ENCODE results near the gene C5orf52. TPM values are rescaled to one million over a fixed set of nuclear protein-coding genes. Genes with fewer than 3 reads are reported as not detected.
"Not testable (repeated sequence)": the region's sequence is repeated elsewhere in the genome, so short reads cannot be mapped to it uniquely, and the experiment has no call there.

C5orf52 gene
- total RNA-seq, 1 donor from 2014 or later: not detected

DNA sequence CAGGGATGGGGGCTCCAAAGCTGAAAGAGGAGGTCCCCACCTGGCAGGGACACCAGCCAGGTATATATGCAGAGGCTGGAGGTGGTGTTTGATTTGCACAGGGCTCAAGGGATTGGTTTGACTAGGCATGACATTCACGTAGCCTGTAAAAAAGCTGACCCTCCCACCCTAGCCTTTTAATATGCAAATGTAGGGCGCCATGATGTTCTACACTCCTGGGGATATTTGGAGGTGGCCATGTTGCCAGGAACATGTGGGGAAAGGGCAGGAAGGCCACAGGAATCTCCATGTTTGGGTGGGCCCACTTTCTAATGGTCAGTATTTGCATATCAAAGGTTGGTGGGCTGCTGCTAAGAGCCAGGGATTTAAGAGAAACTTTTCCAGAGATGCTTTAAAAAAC lies 47.9 kb downstream of the C5orf52 start:
- no peak for DNase-seq (ENCODE audit: extremely low read depth, low read depth, low spot score)

DNA sequence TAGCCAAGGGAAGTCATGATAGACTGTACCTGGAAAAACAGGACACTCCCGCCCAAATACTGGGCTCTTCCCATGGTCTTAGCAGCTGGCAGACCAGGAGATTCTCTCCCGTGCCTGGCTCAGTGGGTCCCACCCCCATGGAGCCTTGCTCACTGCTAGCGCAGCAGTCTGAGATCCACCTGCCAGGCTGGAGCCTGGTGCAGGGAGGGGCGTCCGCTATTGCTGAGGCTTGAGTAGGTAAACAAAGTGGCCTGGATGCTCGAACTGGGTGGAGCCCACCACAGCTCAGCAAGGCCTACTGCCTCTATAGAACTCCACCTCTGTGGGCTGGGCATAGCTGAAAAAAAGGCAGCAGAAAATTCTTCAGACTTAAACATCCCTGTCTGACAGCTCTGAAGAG lies 49.8 kb downstream of the C5orf52 start:
- no peak for DNase-seq (ENCODE audit: extremely low read depth, low read depth, low spot score)

DNA sequence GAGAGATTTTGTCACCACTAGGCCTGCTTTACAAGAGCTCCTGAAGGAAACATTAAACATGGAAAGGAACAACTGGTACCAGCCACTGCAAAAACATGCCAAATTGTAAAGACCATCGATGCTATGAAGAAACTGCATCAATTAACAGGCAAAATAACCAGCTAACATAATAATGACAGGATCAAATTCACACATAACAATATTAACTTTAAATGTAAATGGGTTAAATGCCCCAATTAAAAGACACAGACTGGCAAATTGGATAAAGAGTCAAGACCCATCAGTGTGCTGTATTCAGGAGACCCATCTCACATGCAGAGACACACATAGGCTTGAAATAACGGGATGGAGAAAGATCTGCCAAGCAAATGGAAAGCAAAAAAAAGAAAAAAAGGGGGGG lies 51.6 kb downstream of the C5orf52 start:
- DNase-seq (ENCODE audit: extremely low read depth, low read depth, low spot score): not testable (repeated sequence)

DNA sequence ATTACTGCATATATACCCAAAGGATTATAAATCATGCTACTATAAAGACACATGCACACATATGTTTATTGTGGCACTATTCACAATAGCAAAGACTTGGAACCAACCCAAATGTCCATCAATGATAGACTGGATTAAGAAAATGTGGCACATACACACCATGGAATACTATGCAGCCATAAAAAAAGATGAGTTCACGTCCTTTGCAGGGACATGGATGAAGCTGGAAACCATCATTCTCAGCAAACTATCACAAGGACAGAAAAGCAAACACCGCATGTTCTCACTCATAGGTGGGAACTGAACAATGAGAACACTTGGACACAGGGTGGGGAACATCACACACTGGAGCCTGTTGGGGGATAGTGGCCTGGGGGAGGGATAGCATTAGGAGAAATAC lies 55.3 kb downstream of the C5orf52 start:
- not testable (repeated sequence) for DNase-seq (ENCODE audit: extremely low read depth, low read depth, low spot score)

DNA sequence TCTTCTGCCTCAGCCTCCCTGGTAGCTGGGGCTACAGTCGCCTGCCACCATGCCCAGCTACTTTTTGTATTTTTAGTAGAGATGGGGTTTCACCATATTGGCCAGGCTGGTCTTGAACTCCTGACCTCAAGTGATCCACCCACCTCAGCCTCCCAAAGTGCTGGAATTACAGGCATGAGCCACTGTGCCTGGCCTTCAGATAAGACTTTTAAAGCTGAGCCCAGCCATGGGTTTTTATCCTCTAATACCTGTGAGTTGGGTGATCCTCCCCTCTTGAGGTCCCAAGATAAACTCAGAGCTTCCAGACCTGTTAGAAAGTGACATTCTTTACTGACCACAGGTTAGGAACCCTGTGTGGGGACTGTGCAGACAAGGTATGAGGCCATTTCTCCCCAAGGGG lies 56.5 kb downstream of the C5orf52 start:
- DNase-seq (ENCODE audit: extremely low read depth, low read depth, low spot score): not testable (repeated sequence)

Other genes starting within 250 kb of the C5orf52 start
- gene NIPAL4, start 211.3 kb upstream of the C5orf52 start, total RNA-seq: 0.44 and 0.64 TPM in 2 replicates
- gene ADAM19, start 95.8 kb upstream of the C5orf52 start, total RNA-seq: 68.7 and 161 TPM in 2 replicates
- gene SOX30, start 19.1 kb upstream of the C5orf52 start, total RNA-seq: not detected in 2 replicates
- gene THG1L, start 59.9 kb downstream of the C5orf52 start, total RNA-seq: 7.2 and 8.3 TPM in 2 replicates
- gene LSM11, start 72.2 kb downstream of the C5orf52 start, total RNA-seq: 4.9 and 6.4 TPM in 2 replicates
- gene CLINT1, start 187.6 kb downstream of the C5orf52 start, total RNA-seq: 59.8 and 83.0 TPM in 2 replicates